Loucy (cell line): ENCODE data around the gene SMG7.

Experiments
- H2AFZ ChIP-seq: fragments of 200-600 bp; sonication (generic); 2 replicates; pipeline ENCODE4 v1.6.0; 2016; ENCODE audit warnings: antibody characterized with exemption, mild to moderate bottlenecking, low read length, moderate library complexity
- H3F3A ChIP-seq: fragments of 200-600 bp; 2 replicates; pipeline ENCODE4 v1.6.0; 2016; ENCODE audit warnings: antibody characterized with exemption, low read depth, mild to moderate bottlenecking
- H3K27me3 ChIP-seq: fragments of 200-600 bp; sonication (generic); 2 replicates; pipeline ENCODE4 v1.6.1; 2014; ENCODE audit warnings: low read length, mild to moderate bottlenecking; ENCODE audit not compliant: insufficient read depth, poor library complexity, severe bottlenecking
- H3K36me3 ChIP-seq: fragments of 200-600 bp; sonication (generic); 2 replicates; pipeline ENCODE4 v1.6.1; 2016; ENCODE audit warnings: low read length; ENCODE audit not compliant: insufficient read depth
- H3K4me1 ChIP-seq: fragments of 200-600 bp; sonication (generic); 2 replicates; pipeline ENCODE4 v1.5.1; 2014; ENCODE audit warnings: low read length, mild to moderate bottlenecking; ENCODE audit not compliant: insufficient read depth, poor library complexity, severe bottlenecking
- H3K4me2 ChIP-seq: fragments of 200-600 bp; sonication (generic); 2 replicates; pipeline ENCODE4 v1.6.0; 2014; ENCODE audit warnings: antibody characterized with exemption, low read length, low read depth, mild to moderate bottlenecking; ENCODE audit not compliant: poor library complexity, severe bottlenecking
- H3K4me3 ChIP-seq: fragments of 200-600 bp; sonication (generic); 2 replicates; pipeline ENCODE4 v1.5.1; 2014; ENCODE audit warnings: low read length, mild to moderate bottlenecking, mixed read lengths; ENCODE audit not compliant: poor library complexity, severe bottlenecking
- H3K79me2 ChIP-seq: fragments of 200-600 bp; sonication (generic); 2 replicates; pipeline ENCODE4 v1.6.1; 2014; ENCODE audit warnings: low read length; ENCODE audit not compliant: insufficient read depth
- H3K9ac ChIP-seq: fragments of 200-600 bp; sonication (generic); 2 replicates; pipeline ENCODE4 v1.6.0; 2014; ENCODE audit warnings: mild to moderate bottlenecking, low read depth, low read length, moderate library complexity; ENCODE audit not compliant: poor library complexity, severe bottlenecking
- H3K9me2 ChIP-seq: fragments of 200-600 bp; sonication (generic); replicated peaks from 2 replicates; pipeline ENCODE4 v1.6.1; 2016; ENCODE audit warnings: low read depth, low read length, mixed read lengths
- H3K9me3 ChIP-seq: fragments of 200-600 bp; sonication (generic); 2 replicates; pipeline ENCODE4 v1.6.1; 2014; ENCODE audit warnings: mild to moderate bottlenecking, antibody characterized with exemption, low read length, low read depth; ENCODE audit not compliant: insufficient read depth
- H4K20me1 ChIP-seq: fragments of 200-600 bp; sonication (generic); 2 replicates; pipeline ENCODE4 v1.6.0; 2014; ENCODE audit warnings: antibody characterized with exemption, low read length, mild to moderate bottlenecking; ENCODE audit not compliant: insufficient read depth, poor library complexity, severe bottlenecking
- EZH2phosphoT487 ChIP-seq: fragments of 200-600 bp; IDR thresholded peaks from 2 replicates; pipeline ENCODE4 v1.6.1; 2018; ENCODE audit warnings: antibody characterized with exemption, mild to moderate bottlenecking, moderate library complexity, borderline replicate concordance
- TF ChIP-seq, protein P1 (sequence below): fragments of 200-600 bp; sonication (generic); conservative IDR thresholded peaks from 2 replicates; pipeline ENCODE4 v1.5.1; 2014; ENCODE audit warnings: mild to moderate bottlenecking, antibody characterized with exemption, low read length

Gene SMG7

DNA sequence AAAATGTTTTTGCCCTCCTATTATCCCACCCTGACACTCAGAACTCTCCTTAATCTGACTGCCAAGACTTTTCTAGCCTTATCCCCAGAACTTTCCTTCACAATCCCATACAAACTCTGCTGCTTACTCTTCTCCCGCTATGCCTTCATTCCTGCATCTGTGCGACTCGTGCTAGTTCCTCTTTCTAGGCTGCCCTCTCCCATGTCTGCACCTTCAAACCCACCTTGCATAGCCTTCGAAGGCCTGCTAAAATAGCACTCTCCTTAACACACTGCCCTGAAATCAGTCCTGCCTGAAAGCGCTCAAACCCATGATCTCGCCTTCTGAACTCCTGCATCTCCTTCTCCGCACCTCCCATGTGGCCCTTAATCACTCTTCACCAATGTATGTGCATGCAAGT, 120.4 kb downstream of the SMG7 start:
- Histone ChIP-seq H3K4me2 (no peak overlapping the region), H3K4me1 (peaks cover 10% of the 10 kb centered on the region), H3K4me3 (no peak overlapping the region), H4K20me1 (no peaks in the 10 kb centered on the region), H3K9ac (no peak overlapping the region), H3K79me2 (no peaks in the 10 kb centered on the region), H2AFZ (no peak overlapping the region), H3K9me2 (no peaks in the 10 kb centered on the region), H3K36me3 (no peaks in the 10 kb centered on the region), H3K9me3 (no peaks in the 10 kb centered on the region), H3K27me3 (no peaks in the 10 kb centered on the region), H3F3A (no peaks in the 10 kb centered on the region)
- TF ChIP-seq EZH2phosphoT487, result no peak
- TF ChIP-seq, protein P1, sequence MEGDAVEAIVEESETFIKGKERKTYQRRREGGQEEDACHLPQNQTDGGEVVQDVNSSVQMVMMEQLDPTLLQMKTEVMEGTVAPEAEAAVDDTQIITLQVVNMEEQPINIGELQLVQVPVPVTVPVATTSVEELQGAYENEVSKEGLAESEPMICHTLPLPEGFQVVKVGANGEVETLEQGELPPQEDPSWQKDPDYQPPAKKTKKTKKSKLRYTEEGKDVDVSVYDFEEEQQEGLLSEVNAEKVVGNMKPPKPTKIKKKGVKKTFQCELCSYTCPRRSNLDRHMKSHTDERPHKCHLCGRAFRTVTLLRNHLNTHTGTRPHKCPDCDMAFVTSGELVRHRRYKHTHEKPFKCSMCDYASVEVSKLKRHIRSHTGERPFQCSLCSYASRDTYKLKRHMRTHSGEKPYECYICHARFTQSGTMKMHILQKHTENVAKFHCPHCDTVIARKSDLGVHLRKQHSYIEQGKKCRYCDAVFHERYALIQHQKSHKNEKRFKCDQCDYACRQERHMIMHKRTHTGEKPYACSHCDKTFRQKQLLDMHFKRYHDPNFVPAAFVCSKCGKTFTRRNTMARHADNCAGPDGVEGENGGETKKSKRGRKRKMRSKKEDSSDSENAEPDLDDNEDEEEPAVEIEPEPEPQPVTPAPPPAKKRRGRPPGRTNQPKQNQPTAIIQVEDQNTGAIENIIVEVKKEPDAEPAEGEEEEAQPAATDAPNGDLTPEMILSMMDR, result no peak

DNA sequence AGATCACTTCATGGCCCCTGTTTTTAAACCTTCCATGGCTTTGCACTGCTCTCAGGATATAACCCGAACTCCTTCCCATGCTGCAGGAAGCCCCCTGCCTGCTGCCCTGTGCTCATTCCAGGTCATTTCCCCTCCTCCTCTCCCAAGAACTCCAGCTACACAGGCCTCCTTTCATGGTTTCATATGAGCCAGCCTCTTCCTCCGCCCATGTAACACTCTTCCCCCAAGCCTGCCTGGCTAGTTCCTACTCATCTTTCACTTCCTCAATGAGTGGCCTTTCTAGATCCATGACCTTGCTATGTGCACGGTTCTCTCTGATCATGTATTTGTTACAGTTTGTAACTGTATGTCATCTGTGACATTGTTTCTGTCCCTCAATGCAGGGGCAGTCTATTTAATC, 121.1 kb downstream of the SMG7 start:
- Histone ChIP-seq H3K9ac (no peak overlapping the region), H3K4me2 (no peak overlapping the region), H3K4me3 (no peak overlapping the region), H2AFZ (0 out of 2 replicates have a peak overlapping the region, but pooled peaks have one; percentile 18), H3K79me2 (no peaks in the 10 kb centered on the region), H3K9me3 (no peaks in the 10 kb centered on the region), H3K9me2 (no peaks in the 10 kb centered on the region), H3K27me3 (no peaks in the 10 kb centered on the region), H3K4me1 (peaks cover 10% of the 10 kb centered on the region), H3F3A (no peaks in the 10 kb centered on the region), H4K20me1 (no peaks in the 10 kb centered on the region), H3K36me3 (no peaks in the 10 kb centered on the region)
- TF ChIP-seq, protein P1, result no peak
- TF ChIP-seq EZH2phosphoT487, result no peak

DNA sequence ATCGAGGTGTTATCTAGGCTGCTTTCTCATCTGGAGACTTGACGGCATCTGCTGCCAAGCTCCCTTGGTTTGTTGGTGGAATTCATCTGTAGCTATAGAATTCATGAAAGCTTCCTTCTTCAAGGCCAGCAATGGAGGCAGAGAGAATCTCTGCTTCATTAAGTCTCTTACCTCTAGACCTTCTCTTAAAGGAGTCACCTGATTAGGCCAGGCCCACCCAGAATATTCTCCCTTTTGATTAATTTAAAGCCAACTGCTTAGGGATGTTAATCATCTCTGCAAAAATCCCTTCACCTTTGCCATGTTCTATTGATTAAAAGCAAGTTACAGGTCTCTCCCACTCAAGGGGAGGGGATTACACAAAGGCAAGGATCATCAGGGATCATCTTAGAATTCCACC, 123.2 kb downstream of the SMG7 start:
- Histone ChIP-seq H3K9me2 (no peaks in the 10 kb centered on the region), H3K4me2 (no peak overlapping the region), H4K20me1 (no peaks in the 10 kb centered on the region), H3K79me2 (no peaks in the 10 kb centered on the region), H3K36me3 (no peaks in the 10 kb centered on the region), H3K27me3 (no peaks in the 10 kb centered on the region), H3K4me1 (peaks cover 1% of the 10 kb centered on the region), H3F3A (no peaks in the 10 kb centered on the region), H3K9ac (no peak overlapping the region), H2AFZ (no peak overlapping the region), H3K4me3 (no peak overlapping the region), H3K9me3 (no peaks in the 10 kb centered on the region)
- TF ChIP-seq, protein P1, result no peak
